GM12878 (cell line): ENCODE data around the gene GKN2. TPM values are rescaled to one million over a fixed set of nuclear protein-coding genes. Genes with fewer than 3 reads are reported as not detected.

Source experiments
- ATAC-seq: fragments of 200-7000 bp; cut with Tn5 transposase; 3 replicates; pipeline ENCODE4 v1.9.1; 2020; ENCODE audit warnings: mild to moderate bottlenecking, moderate library complexity
- BruUV-seq: library from RNA; stranded (reverse); fragments of 400-500 nt; replicated peaks from 2 replicates; lab custom pipeline; 2021; lab: Mats Ljungman, UMichigan
- CTCF ChIA-PET: fragments of 300-600 bp; sonication (Branson Sonifier 250); formaldehyde crosslinking; extraction: SDS; loops from one replicate; lab custom pipeline; 2021; ENCODE audit warnings: inconsistent platforms; lab: Yijun Ruan, JAX
- POLR2A ChIA-PET: fragments of 350-600 bp; formaldehyde crosslinking; extraction: SDS; loops from one replicate; lab custom pipeline; 2021; ENCODE audit warnings: inconsistent platforms; lab: Charles Lee
- RAD21 ChIA-PET: fragments of 300-600 bp; sonication (Branson Sonifier 250); formaldehyde crosslinking; loops from one replicate; lab custom pipeline; 2023; ENCODE audit warnings: antibody characterized with exemption; ENCODE audit not compliant: unreplicated experiment; lab: Charles Lee
- SMC1A ChIA-PET: fragments of 300-600 bp; sonication (Branson Sonifier 250); formaldehyde crosslinking; loops from one replicate; lab custom pipeline; 2023; ENCODE audit not compliant: unreplicated experiment, uncharacterized antibody; lab: Charles Lee
- DNase-seq: peaks from one replicate; pipeline ENCODE4 v3.0.0-alpha.2; 2011; ENCODE audit warnings: low read depth, low spot score
- FAIRE-seq: peaks from 3 replicates; lab custom pipeline; 2011; peaks lifted over from hg19 to GRCh38; lab: Jason Lieb, UNC
- H2AFZ ChIP-seq: 2 replicates; pipeline ENCODE4 v1.6.0; 2011; ENCODE audit warnings: low read depth, low read length, control low read depth; ENCODE audit not compliant: control insufficient read depth
- H3K27ac ChIP-seq: 2 replicates; pipeline ENCODE4 v1.5.1; 2011; ENCODE audit warnings: control low read depth; ENCODE audit not compliant: control insufficient read depth, insufficient read depth
- H3K27me3 ChIP-seq, 2 experiments: replicated peaks in 1 of 2; 2 replicates each; pipeline versions ENCODE4 v1.6.0 to v1.6.1; 2011; ENCODE audit warnings: low read length in 1 of 2; ENCODE audit not compliant: control insufficient read depth in 2 of 2, insufficient read depth in 2 of 2
- H3K36me3 ChIP-seq, 2 experiments: 2 replicates each; pipeline ENCODE4 v1.5.1; 2011; ENCODE audit warnings: low read length in 1 of 2; ENCODE audit not compliant: control insufficient read depth in 2 of 2, insufficient read depth in 2 of 2
- H3K4me1 ChIP-seq: 2 replicates; pipeline ENCODE4 v1.6.1; 2011; ENCODE audit warnings: mild to moderate bottlenecking, low read length, moderate library complexity, mixed read lengths; ENCODE audit not compliant: control insufficient read depth, insufficient read depth
- H3K4me2 ChIP-seq: 2 replicates; pipeline ENCODE4 v1.6.0; 2011; ENCODE audit warnings: control low read depth; ENCODE audit not compliant: control insufficient read depth, insufficient read depth
- H3K4me3 ChIP-seq: fragments of 200-600 bp; sonication (generic); 2 replicates; pipeline ENCODE4 v1.5.1; 2016
- H3K79me2 ChIP-seq: 2 replicates; pipeline ENCODE4 v1.6.0; 2011; ENCODE audit warnings: low read length; ENCODE audit not compliant: control insufficient read depth, insufficient read depth
- H3K9ac ChIP-seq: 2 replicates; pipeline ENCODE4 v1.8.0; 2011; ENCODE audit warnings: low read length, control low read depth, mixed read lengths; ENCODE audit not compliant: control insufficient read depth, insufficient read depth
- H3K9me3 ChIP-seq: replicated peaks from 3 replicates; pipeline ENCODE4 v1.5.1; 2011; ENCODE audit warnings: mild to moderate bottlenecking, low read length; ENCODE audit not compliant: control insufficient read depth, insufficient read depth
- H4K20me1 ChIP-seq: 2 replicates; pipeline ENCODE4 v1.6.0; 2011; ENCODE audit not compliant: control insufficient read depth, insufficient read depth
- BMI1 ChIP-seq: fragments of 450-650 bp; IDR thresholded peaks from 2 replicates; pipeline ENCODE4 v1.6.1; 2016; ENCODE audit warnings: mild to moderate bottlenecking, moderate library complexity, borderline replicate concordance
- CREB1 ChIP-seq: IDR thresholded peaks from 2 replicates; pipeline ENCODE4 v1.6.1; 2012; ENCODE audit warnings: low read depth, mild to moderate bottlenecking, inconsistent platforms
- KDM1A ChIP-seq: fragments of 200-600 bp; sonication (generic); IDR thresholded peaks from 2 replicates; pipeline ENCODE4 v1.6.1; 2016; ENCODE audit warnings: borderline replicate concordance
- NR2C1 ChIP-seq: fragments of 450-650 bp; IDR thresholded peaks from 2 replicates; pipeline ENCODE4 v1.6.1; 2017; ENCODE audit warnings: antibody characterized with exemption, mild to moderate bottlenecking, moderate library complexity
- NR2F1 ChIP-seq: fragments of 450-650 bp; conservative IDR thresholded peaks from 2 replicates; pipeline ENCODE4 v1.6.1; 2017; ENCODE audit warnings: mild to moderate bottlenecking
- SKIL ChIP-seq: fragments of 450-650 bp; IDR thresholded peaks from 2 replicates; pipeline ENCODE4 v1.6.1; 2017; ENCODE audit warnings: mild to moderate bottlenecking, low read depth, inconsistent platforms; ENCODE audit not compliant: poor library complexity, severe bottlenecking
- SREBF1 ChIP-seq: IDR thresholded peaks from 2 replicates; pipeline ENCODE4 v1.6.1; 2012; ENCODE audit warnings: mild to moderate bottlenecking, low read length
- TCF7 ChIP-seq: IDR thresholded peaks from 2 replicates; pipeline ENCODE4 v1.6.1; 2014; ENCODE audit warnings: antibody characterized with exemption, borderline replicate concordance
- ZBED1 ChIP-seq: IDR thresholded peaks from 2 replicates; pipeline ENCODE4 v1.6.1; 2016; ENCODE audit warnings: borderline replicate concordance
- ZNF384 ChIP-seq: IDR thresholded peaks from 2 replicates; pipeline ENCODE4 v1.6.1; 2012; ENCODE audit warnings: low read depth, mild to moderate bottlenecking, low read length, improper control_type of control experiment, borderline replicate concordance
- WGBS: methylation state at CpG from one replicate; pipeline ENCODE4 v1.1.6; 2016; ENCODE audit warnings: low lambda C conversion rate; ENCODE audit not compliant: insufficient replicate concordance, insufficient coverage; ENCODE audit errors: missing lambda C conversion rate; 5-methylcytosine and 5-hydroxymethylcytosine counted together
- in situ Hi-C: fragments of 300-500 bp; cut with MboI; formaldehyde crosslinking; loops from 9 replicates; pipeline ENCODE4 v1.14.3; 2018; ENCODE audit warnings: mixed read lengths
- intact Hi-C: fragments of 100-400 bp; cut with micrococcal nuclease; formaldehyde crosslinking; loops from one replicate; pipeline ENCODE4 v1.14.2; 2022; ENCODE audit not compliant: unreplicated experiment
- polyA plus RNA-seq, 11 experiments: library from polyadenylated mRNA; depleted of rRNA in 4 of 11; unstranded in 6 of 11; stranded (reverse) in 5 of 11; fragments of >200 nt; fragmentation: Nextera tagmentation in 4 of 11; fragmentation: Illumina TruSeq in 1 of 11; extraction: Ambion mirVana in 4 of 11; extraction: Trizol in 1 of 11; gene quantifications; 1 replicate in 1 of 11; 2 replicates in 10 of 11; pipeline versions ENCODE4 v1.2.1 to v1.2.3, GENCODE V29; 2011 to 2016; ENCODE audit warnings: inconsistent platforms in 2 of 11, missing spikeins in 2 of 11, low read depth in 1 of 11
- total RNA-seq, 4 experiments: library from RNA; depleted of rRNA in 3 of 4; stranded (reverse); fragments of >200 nt in 3 of 4; fragmentation: Illumina TruSeq in 1 of 4; extraction: Trizol in 1 of 4; gene quantifications; 2 replicates each; pipeline versions ENCODE4 v1.2.1 to v1.2.3, GENCODE V29; 2013 to 2021
- TF ChIP-seq, protein P1 (sequence below): fragments of 450-650 bp; IDR thresholded peaks from 2 replicates; pipeline ENCODE4 v1.6.1; 2016; ENCODE audit warnings: mild to moderate bottlenecking, moderate library complexity, borderline replicate concordance

Gene GKN2
- total and polyA plus RNA-seq, 10 of the 15 experiments (the other 5 are each of a cell fraction or from before 2014, with no cell fraction given): not detected

DNA sequence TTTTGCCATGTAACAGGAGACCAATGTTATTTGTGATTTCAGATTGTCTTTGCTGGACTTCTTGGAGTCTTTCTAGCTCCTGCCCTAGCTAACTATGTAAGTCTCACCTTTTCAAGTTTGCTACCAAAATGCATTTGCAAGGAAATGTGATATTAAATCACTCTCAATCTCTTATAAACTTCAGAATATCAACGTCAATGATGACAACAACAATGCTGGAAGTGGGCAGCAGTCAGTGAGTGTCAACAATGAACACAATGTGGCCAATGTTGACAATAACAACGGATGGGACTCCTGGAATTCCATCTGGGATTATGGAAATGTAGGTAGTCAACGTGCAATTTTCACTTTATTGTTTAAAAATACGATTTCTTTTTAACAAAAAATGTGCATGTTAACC, 24.8 kb upstream of the GKN2 start:
- H3K9ac ChIP-seq: no peak overlapping the region
- intact Hi-C loops: no loop called here
- no peaks in the 10 kb centered on the region for H3K9me3 ChIP-seq
- TF ChIP-seq KDM1A (no peak), BMI1 (no peak), NR2C1 (no peak), CREB1 (no peak), ZNF384 (no peak), SKIL (no peak), SREBF1 (no peak), NR2F1 (no peak), ZBED1 (no peak), TCF7 (no peak)
- TF ChIP-seq, protein P1, sequence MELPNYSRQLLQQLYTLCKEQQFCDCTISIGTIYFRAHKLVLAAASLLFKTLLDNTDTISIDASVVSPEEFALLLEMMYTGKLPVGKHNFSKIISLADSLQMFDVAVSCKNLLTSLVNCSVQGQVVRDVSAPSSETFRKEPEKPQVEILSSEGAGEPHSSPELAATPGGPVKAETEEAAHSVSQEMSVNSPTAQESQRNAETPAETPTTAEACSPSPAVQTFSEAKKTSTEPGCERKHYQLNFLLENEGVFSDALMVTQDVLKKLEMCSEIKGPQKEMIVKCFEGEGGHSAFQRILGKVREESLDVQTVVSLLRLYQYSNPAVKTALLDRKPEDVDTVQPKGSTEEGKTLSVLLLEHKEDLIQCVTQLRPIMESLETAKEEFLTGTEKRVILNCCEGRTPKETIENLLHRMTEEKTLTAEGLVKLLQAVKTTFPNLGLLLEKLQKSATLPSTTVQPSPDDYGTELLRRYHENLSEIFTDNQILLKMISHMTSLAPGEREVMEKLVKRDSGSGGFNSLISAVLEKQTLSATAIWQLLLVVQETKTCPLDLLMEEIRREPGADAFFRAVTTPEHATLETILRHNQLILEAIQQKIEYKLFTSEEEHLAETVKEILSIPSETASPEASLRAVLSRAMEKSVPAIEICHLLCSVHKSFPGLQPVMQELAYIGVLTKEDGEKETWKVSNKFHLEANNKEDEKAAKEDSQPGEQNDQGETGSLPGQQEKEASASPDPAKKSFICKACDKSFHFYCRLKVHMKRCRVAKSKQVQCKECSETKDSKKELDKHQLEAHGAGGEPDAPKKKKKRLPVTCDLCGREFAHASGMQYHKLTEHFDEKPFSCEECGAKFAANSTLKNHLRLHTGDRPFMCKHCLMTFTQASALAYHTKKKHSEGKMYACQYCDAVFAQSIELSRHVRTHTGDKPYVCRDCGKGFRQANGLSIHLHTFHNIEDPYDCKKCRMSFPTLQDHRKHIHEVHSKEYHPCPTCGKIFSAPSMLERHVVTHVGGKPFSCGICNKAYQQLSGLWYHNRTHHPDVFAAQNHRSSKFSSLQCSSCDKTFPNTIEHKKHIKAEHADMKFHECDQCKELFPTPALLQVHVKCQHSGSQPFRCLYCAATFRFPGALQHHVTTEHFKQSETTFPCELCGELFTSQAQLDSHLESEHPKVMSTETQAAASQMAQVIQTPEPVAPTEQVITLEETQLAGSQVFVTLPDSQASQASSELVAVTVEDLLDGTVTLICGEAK: no peak
- WGBS: 6% methylated on average over 4 of the region's 4 CpGs
- no peaks in the 10 kb centered on the region for H3K36me3 ChIP-seq
- no peak for ATAC-seq
- no peaks in the 10 kb centered on the region for H4K20me1 ChIP-seq
- SMC1A ChIA-PET: interaction anchor here (0.9 kb wide), 1 partner anchor 37 kb away, joined by 3 read pairs; no protein-coding TSS in a partner anchor
- no peak overlapping the region for H3K4me2 ChIP-seq
- no peak overlapping the region for H3K27ac ChIP-seq
- in situ Hi-C loops: no loop called here
- no peaks in the 10 kb centered on the region for H3K4me1 ChIP-seq
- no peaks in the 10 kb centered on the region for H3K79me2 ChIP-seq
- peaks cover 0 to 5% of the 10 kb centered on the region in 2 experiments; a peak in 1 of 4 replicates for H3K27me3 ChIP-seq
- RAD21 ChIA-PET: no interaction called here
- no peak overlapping the region for H3K4me3 ChIP-seq
- CTCF ChIA-PET: interaction anchor here (0.7 kb wide), 1 partner anchor 233 kb away, joined by 4 read pairs; no protein-coding TSS in a partner anchor
- POLR2A ChIA-PET: no interaction called here
- no peak for DNase-seq
- BruUV-seq: no TSS peak
- FAIRE-seq: no peak
- H2AFZ ChIP-seq: no peak overlapping the region
